GM12892 (cell line): Measurements from ENCODE around the gene MRPS27.

Experiments
- POLR2A ChIP-seq: IDR thresholded peaks from 2 replicates; pipeline ENCODE4 v1.6.1; 2011; ENCODE audit warnings: low read depth, low read length, control low read depth
- POLR2AphosphoS5 ChIP-seq: IDR thresholded peaks from 2 replicates; pipeline ENCODE4 v1.6.1; 2011; ENCODE audit warnings: low read depth, low read length, control low read depth
- TAF1 ChIP-seq: IDR thresholded peaks from 2 replicates; pipeline ENCODE4 v1.6.1; 2011; ENCODE audit warnings: low read depth, mild to moderate bottlenecking, control low read depth, low read length, borderline replicate concordance

GRCh38 chr5:72248410-72248981 is 71.5 kb downstream of the MRPS27 start:
- TF ChIP-seq POLR2AphosphoS5 (no peak), POLR2A (no peak), TAF1 (no peak)
